ENCODE data around the gene UFSP1. TPM values are rescaled to one million over a fixed set of nuclear protein-coding genes. Genes with fewer than 3 reads are reported as not detected.
A peak's percentile ranks its signal among the peaks of the same experiment; 100 is the strongest.

UFSP1 gene
- total and polyA plus RNA-seq, 2 experiments from 2014 or later: 3.9 to 4.2 TPM

- Histone ChIP-seq H3K27me3 (peaks cover 14% of the 10 kb centered on the region), H3K27ac (no peak overlapping the region), H3K79me2 (no peaks in the 10 kb centered on the region), H3K4me3 (no peak overlapping the region), H3K4me1 (ENCODE audit: insufficient read depth) (peaks cover 11% of the 10 kb centered on the region), H4K20me1 (ENCODE audit: insufficient read depth, poor library complexity, severe bottlenecking) (no peaks in the 10 kb centered on the region), H3K9me3 (ENCODE audit: low read depth) (no peaks in the 10 kb centered on the region), H3K4me2 (no peak overlapping the region), H2AFZ (no peak overlapping the region), H3K9me2 (replicated peaks; ENCODE audit: insufficient read depth) (no peaks in the 10 kb centered on the region), H3K36me3 (replicated peaks; ENCODE audit: insufficient read depth, low read depth) (no peaks in the 10 kb centered on the region)
- no peak for DNase-seq (ENCODE audit: low spot score)
- WGBS (ENCODE audit: low lambda C conversion rate, missing lambda C conversion rate): 96% methylated on average over 5 of the region's 5 CpGs
- no peak for TF ChIP-seq EZH2 (IDR thresholded peaks at IDR 0.05; ENCODE audit: borderline replicate concordance)
These were observed 9.9 kb upstream of the UFSP1 start for GRCh38 chr7:100899432-100899831.

GRCh38 chr7:100897772-100898454, 8.4 kb upstream of the UFSP1 start:
- H4K20me1 ChIP-seq (ENCODE audit: insufficient read depth, poor library complexity, severe bottlenecking): no peaks in the 10 kb centered on the region
- no peak overlapping the region for H3K4me2 ChIP-seq
- whole genome bisulfite sequencing (ENCODE audit: low lambda C conversion rate, missing lambda C conversion rate): 81% methylated on average over 13 of the region's 13 CpGs
- no peaks in the 10 kb centered on the region for H3K9me3 ChIP-seq (ENCODE audit: low read depth)
- no peaks in the 10 kb centered on the region for H3K36me3 ChIP-seq (replicated peaks; ENCODE audit: insufficient read depth, low read depth)
- H3K79me2 ChIP-seq: no peaks in the 10 kb centered on the region
- no peaks in the 10 kb centered on the region for H3K9me2 ChIP-seq (replicated peaks; ENCODE audit: insufficient read depth)
- no peak overlapping the region for H2AFZ ChIP-seq
- peak; percentile 66 for DNase-seq (ENCODE audit: low spot score)
- peak overlapping the region; percentile 33 for H3K27ac ChIP-seq
- H3K27me3 ChIP-seq: peaks cover 14% of the 10 kb centered on the region
- peaks cover 15% of the 10 kb centered on the region for H3K4me1 ChIP-seq (ENCODE audit: insufficient read depth)
- TF ChIP-seq CTCF (IDR thresholded peaks at IDR 0.05; ENCODE audit: poor library complexity): no peak
- no peak for TF ChIP-seq EZH2phosphoT487 (IDR thresholded peaks at IDR 0.05; ENCODE audit: low read depth, severe bottlenecking, unreplicated experiment)
- no peak for TF ChIP-seq EZH2 (IDR thresholded peaks at IDR 0.05; ENCODE audit: borderline replicate concordance)
- no peak overlapping the region for H3K4me3 ChIP-seq

GRCh38 chr7:100896732-100897608, 7.5 kb upstream of the UFSP1 start:
- Histone ChIP-seq H3K4me3 (peak overlapping the region; percentile 45), H3K79me2 (no peaks in the 10 kb centered on the region), H3K9me2 (replicated peaks; ENCODE audit: insufficient read depth) (no peaks in the 10 kb centered on the region), H3K4me1 (ENCODE audit: insufficient read depth) (peaks cover 15% of the 10 kb centered on the region), H3K4me2 (peak overlapping the region; percentile 100), H3K27me3 (peaks cover 14% of the 10 kb centered on the region), H2AFZ (peak overlapping the region; percentile 66), H4K20me1 (ENCODE audit: insufficient read depth, poor library complexity, severe bottlenecking) (no peaks in the 10 kb centered on the region), H3K36me3 (replicated peaks; ENCODE audit: insufficient read depth, low read depth) (no peaks in the 10 kb centered on the region), H3K27ac (peak overlapping the region; percentile 33), H3K9me3 (ENCODE audit: low read depth) (no peaks in the 10 kb centered on the region)
- 4% methylated on average over 54 of the region's 95 CpGs for WGBS (ENCODE audit: low lambda C conversion rate, missing lambda C conversion rate)
- DNase-seq (ENCODE audit: low spot score): peak; percentile 77
- TF ChIP-seq EZH2phosphoT487 (IDR thresholded peaks at IDR 0.05; ENCODE audit: low read depth, severe bottlenecking, unreplicated experiment) (no peak), EZH2 (IDR thresholded peaks at IDR 0.05; ENCODE audit: borderline replicate concordance) (peak; percentile 61), CTCF (IDR thresholded peaks at IDR 0.05; ENCODE audit: poor library complexity) (peak; percentile 81)
